ENCODE data around the gene ADI1.

The ADI1 gene

GRCh38 chr2:3480352-3481010, 38.9 kb downstream of the ADI1 start:
- DNase-seq (ENCODE audit: low spot score) = no peak

GRCh38 chr2:3479430-3480320, 39.7 kb downstream of the ADI1 start:
- DNase-seq (ENCODE audit: low spot score) = no peak

- no peak for DNase-seq (ENCODE audit: low spot score)
Observed at GRCh38 chr2:3478846-3479385, 40.4 kb downstream of the ADI1 start.

- DNase-seq (ENCODE audit: low spot score) = no peak
Observed at GRCh38 chr2:3476985-3477327, 42.4 kb downstream of the ADI1 start.

- no peak for DNase-seq (ENCODE audit: low spot score)
Observed at GRCh38 chr2:3476321-3476984, 42.9 kb downstream of the ADI1 start.

- DNase-seq (ENCODE audit: low spot score) = no peak
Observed at GRCh38 chr2:3475771-3476170, 43.6 kb downstream of the ADI1 start.

- DNase-seq (ENCODE audit: low spot score) = no peak
Observed at GRCh38 chr2:3472966-3473365, 46.4 kb downstream of the ADI1 start.

GRCh38 chr2:3472296-3472695, 47.0 kb downstream of the ADI1 start:
- no peak for DNase-seq (ENCODE audit: low spot score)

- DNase-seq (ENCODE audit: low spot score) = no peak
Observed at GRCh38 chr2:3470856-3471737, 48.2 kb downstream of the ADI1 start.

GRCh38 chr2:3470166-3470651, 49.1 kb downstream of the ADI1 start:
- DNase-seq (ENCODE audit: low spot score) = no peak

- no peak for DNase-seq (ENCODE audit: low spot score)
Observed at GRCh38 chr2:3469486-3469885, 49.8 kb downstream of the ADI1 start.

GRCh38 chr2:3468296-3468988, 50.9 kb downstream of the ADI1 start:
- DNase-seq (ENCODE audit: low spot score) = no peak

- no peak for DNase-seq (ENCODE audit: low spot score)
Observed at GRCh38 chr2:3467654-3468053, 51.7 kb downstream of the ADI1 start.

GRCh38 chr2:3466966-3467365, 52.4 kb downstream of the ADI1 start:
- no peak for DNase-seq (ENCODE audit: low spot score)

- DNase-seq (ENCODE audit: low spot score) = no peak
Observed at GRCh38 chr2:3466482-3466863, 52.9 kb downstream of the ADI1 start.

GRCh38 chr2:3465844-3466481, 53.4 kb downstream of the ADI1 start:
- no peak for DNase-seq (ENCODE audit: low spot score)

- no peak for DNase-seq (ENCODE audit: low spot score)
Observed at GRCh38 chr2:3465328-3465727, 54.0 kb downstream of the ADI1 start.

- DNase-seq (ENCODE audit: low spot score) = no peak
Observed at GRCh38 chr2:3464401-3465005, 54.8 kb downstream of the ADI1 start.

GRCh38 chr2:3463944-3464343, 55.4 kb downstream of the ADI1 start:
- no peak for DNase-seq (ENCODE audit: low spot score)

GRCh38 chr2:3463186-3463835, 56.0 kb downstream of the ADI1 start:
- no peak for DNase-seq (ENCODE audit: low spot score)
